Raji (cell line): ENCODE data around the gene KIF18B.

ENCODE experiments used
- POLR2A ChIP-seq: IDR thresholded peaks from 2 replicates; pipeline ENCODE4 v1.6.1; 2011; ENCODE audit warnings: low read depth, low read length, control low read depth; ENCODE audit not compliant: insufficient read depth

Gene KIF18B

GRCh38 chr17:44907729-44908470 lies 39.7 kb downstream of the KIF18B start:
- TF ChIP-seq POLR2A, result no peak

GRCh38 chr17:44906763-44907728 lies 40.5 kb downstream of the KIF18B start:
- no peak for TF ChIP-seq POLR2A

- TF ChIP-seq POLR2A, result no peak
Measured at GRCh38 chr17:44906010-44906646, 41.4 kb downstream of the KIF18B start.

GRCh38 chr17:44905006-44906000 lies 42.3 kb downstream of the KIF18B start:
- TF ChIP-seq POLR2A, result no peak

GRCh38 chr17:44904001-44904984 lies 43.3 kb downstream of the KIF18B start:
- TF ChIP-seq POLR2A, result no peak

- no peak for TF ChIP-seq POLR2A
Measured at GRCh38 chr17:44903012-44903685, 44.4 kb downstream of the KIF18B start.

- no peak for TF ChIP-seq POLR2A
Measured at GRCh38 chr17:44902135-44902760, 45.3 kb downstream of the KIF18B start.

GRCh38 chr17:44901411-44901921 lies 46.1 kb downstream of the KIF18B start:
- no peak for TF ChIP-seq POLR2A

- TF ChIP-seq POLR2A, result no peak
Measured at GRCh38 chr17:44900894-44901293, 46.7 kb downstream of the KIF18B start.

- TF ChIP-seq POLR2A, result peak; percentile 89
Measured at GRCh38 chr17:44899074-44899782, 48.3 kb downstream of the KIF18B start, which contains the start of gene EFTUD2. Gene EFTUD2 (minus strand): TSS chr17:44899445. CDS start chr17:44894521, 4,924 bp downstream.

- no peak for TF ChIP-seq POLR2A
Measured at GRCh38 chr17:44898768-44899073, 48.9 kb downstream of the KIF18B start.

GRCh38 chr17:44894642-44895041 lies 52.9 kb downstream of the KIF18B start:
- TF ChIP-seq POLR2A, result no peak

GRCh38 chr17:44892250-44892649 lies 55.3 kb downstream of the KIF18B start:
- TF ChIP-seq POLR2A, result no peak
